ENCODE results near the gene RBM20. TPM values are rescaled to one million over a fixed set of nuclear protein-coding genes. Genes with fewer than 3 reads are reported as not detected.
"Not testable (repeated sequence)": the region's sequence is repeated elsewhere in the genome, so short reads cannot be mapped to it uniquely, and the experiment has no call there.

The RBM20 gene
- total RNA-seq, 1 experiment from 2014 or later, result 0.11 TPM

GRCh38 chr10:110661292-110661691 is 17.2 kb downstream of the RBM20 start:
- no peak overlapping the region for H3K4me2 ChIP-seq
- DNase-seq, result no peak
- H3K9me2 ChIP-seq (ENCODE audit: insufficient read depth), result no peaks in the 10 kb centered on the region
- no peaks in the 10 kb centered on the region for H3F3A ChIP-seq (ENCODE audit: insufficient read depth, low read depth)
- H3K4me3 ChIP-seq, result no peak overlapping the region
- TF ChIP-seq EZH2 (IDR thresholded peaks at IDR 0.05; ENCODE audit: low read depth) (no peak), CTCF (conservative IDR thresholded peaks at IDR 0.05) (no peak)
- intact Hi-C loops (cut with micrococcal nuclease; ENCODE audit: unreplicated experiment), result no loop called here
- POLR2A ChIA-PET (ENCODE audit: unreplicated experiment), result no interaction called here
- H3K27ac ChIP-seq, result no peak overlapping the region
- no peaks in the 10 kb centered on the region for H3K36me3 ChIP-seq (ENCODE audit: low read depth)
- H3K4me1 ChIP-seq (replicated peaks; ENCODE audit: insufficient read depth), result peaks cover 7% of the 10 kb centered on the region
- no peaks in the 10 kb centered on the region for H3K79me2 ChIP-seq (ENCODE audit: low read depth)
- CTCF ChIA-PET, result no interaction called here
- H3K9me3 ChIP-seq (ENCODE audit: insufficient read depth, low read depth), result no peaks in the 10 kb centered on the region
- H3K27me3 ChIP-seq (ENCODE audit: insufficient read depth, low read depth), result no peaks in the 10 kb centered on the region
- no TSS peak for BruUV-seq (replicated peaks)
- no peak overlapping the region for H2AFZ ChIP-seq
- no peaks in the 10 kb centered on the region for H4K20me1 ChIP-seq (ENCODE audit: insufficient read depth)

GRCh38 chr10:110664483-110665420 is 20.6 kb downstream of the RBM20 start:
- no peak overlapping the region for H2AFZ ChIP-seq
- CTCF ChIA-PET, result no interaction called here
- intact Hi-C loops (cut with micrococcal nuclease; ENCODE audit: unreplicated experiment), result no loop called here

GRCh38 chr10:110666259-110666658 is 22.1 kb downstream of the RBM20 start:
- H3K79me2 ChIP-seq (ENCODE audit: low read depth); H3K36me3 ChIP-seq (ENCODE audit: low read depth); H3K9me3 ChIP-seq (ENCODE audit: insufficient read depth, low read depth); intact Hi-C loops (cut with micrococcal nuclease; ENCODE audit: unreplicated experiment); H3F3A ChIP-seq (ENCODE audit: insufficient read depth, low read depth); DNase-seq; H3K27ac ChIP-seq; POLR2A ChIA-PET (ENCODE audit: unreplicated experiment); CTCF ChIA-PET; H3K27me3 ChIP-seq (ENCODE audit: insufficient read depth, low read depth); BruUV-seq (replicated peaks); H3K4me2 ChIP-seq; H3K4me3 ChIP-seq; H4K20me1 ChIP-seq (ENCODE audit: insufficient read depth); H3K4me1 ChIP-seq (replicated peaks; ENCODE audit: insufficient read depth); H2AFZ ChIP-seq; H3K9me2 ChIP-seq (ENCODE audit: insufficient read depth): not testable (repeated sequence)

More at GRCh38 chr10:110664483-110665420, 20.6 kb downstream of the RBM20 start:
- no peaks in the 10 kb centered on the region for H3K79me2 ChIP-seq (ENCODE audit: low read depth)
- no peaks in the 10 kb centered on the region for H4K20me1 ChIP-seq (ENCODE audit: insufficient read depth)
- H3K27ac ChIP-seq, result peak overlapping the region; percentile 56
- peak overlapping the region; percentile 44 for H3K4me2 ChIP-seq
- TF ChIP-seq EZH2 (IDR thresholded peaks at IDR 0.05; ENCODE audit: low read depth) (no peak), CTCF (conservative IDR thresholded peaks at IDR 0.05) (no peak)
- peaks cover 7% of the 10 kb centered on the region for H3K4me1 ChIP-seq (replicated peaks; ENCODE audit: insufficient read depth)
- no peaks in the 10 kb centered on the region for H3K27me3 ChIP-seq (ENCODE audit: insufficient read depth, low read depth)
- H3K9me3 ChIP-seq (ENCODE audit: insufficient read depth, low read depth), result no peaks in the 10 kb centered on the region
- no peak overlapping the region for H3K4me3 ChIP-seq
- DNase-seq, result peak; percentile 72 to 93
- no peaks in the 10 kb centered on the region for H3K36me3 ChIP-seq (ENCODE audit: low read depth)
- POLR2A ChIA-PET (ENCODE audit: unreplicated experiment), result interaction anchor here (0.6 kb wide), 2 partner anchors 34 to 456 kb away, joined by 3 to 10 read pairs; no protein-coding TSS in a partner anchor
- no TSS peak for BruUV-seq (replicated peaks)
- no peaks in the 10 kb centered on the region for H3F3A ChIP-seq (ENCODE audit: insufficient read depth, low read depth)
- H3K9me2 ChIP-seq (ENCODE audit: insufficient read depth), result no peaks in the 10 kb centered on the region

All from PC-9 (cell line).